ENCODE results near the gene NGFR.

NGFR gene

GRCh38 chr17:49553676-49554335 lies 58.7 kb downstream of the NGFR start:
- DNase-seq (ENCODE audit: low read depth), result no peak
- H3K4me3 ChIP-seq (ENCODE audit: control insufficient read depth, low read depth, low read length), result no peak overlapping the region

DNA sequence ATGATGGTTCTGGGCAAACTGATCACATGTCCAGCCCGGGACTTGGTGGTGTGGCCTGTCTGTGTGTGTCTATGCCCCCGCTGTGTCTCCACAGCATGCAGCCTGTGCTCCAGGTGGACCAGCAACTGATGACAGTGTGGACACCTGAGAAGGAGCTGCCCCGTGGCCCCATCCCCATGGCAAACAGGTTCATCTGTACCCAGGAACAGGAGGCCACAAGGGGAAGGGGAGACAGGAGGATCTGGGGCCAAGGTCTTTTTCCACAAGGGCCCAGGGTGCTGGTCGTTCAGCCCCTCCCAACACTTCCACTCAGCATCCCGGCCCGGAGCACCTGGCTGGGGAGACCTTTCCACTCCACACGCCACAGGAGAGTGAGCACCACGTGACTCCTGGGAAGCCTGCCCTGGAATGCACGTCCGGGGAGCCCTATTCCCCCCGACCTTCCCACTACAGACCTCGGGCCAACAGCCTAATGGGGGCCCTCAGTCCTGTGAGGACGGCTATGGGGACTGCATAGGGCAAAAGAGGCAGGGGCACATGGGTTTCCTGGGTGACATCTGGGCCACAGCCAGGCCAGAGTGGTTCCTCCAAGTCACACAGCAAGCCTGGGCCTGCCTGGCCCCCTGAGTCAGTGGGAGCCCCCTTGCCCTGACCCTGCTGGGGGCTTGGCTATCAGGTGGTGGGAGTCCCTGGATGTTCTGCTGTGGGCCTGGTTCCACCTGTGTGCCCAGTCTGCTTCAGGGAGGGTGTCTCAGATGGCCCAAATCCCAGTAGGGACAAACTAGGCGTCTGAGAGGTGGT lies 59.8 kb downstream of the NGFR start:
- TF ChIP-seq, protein P1, sequence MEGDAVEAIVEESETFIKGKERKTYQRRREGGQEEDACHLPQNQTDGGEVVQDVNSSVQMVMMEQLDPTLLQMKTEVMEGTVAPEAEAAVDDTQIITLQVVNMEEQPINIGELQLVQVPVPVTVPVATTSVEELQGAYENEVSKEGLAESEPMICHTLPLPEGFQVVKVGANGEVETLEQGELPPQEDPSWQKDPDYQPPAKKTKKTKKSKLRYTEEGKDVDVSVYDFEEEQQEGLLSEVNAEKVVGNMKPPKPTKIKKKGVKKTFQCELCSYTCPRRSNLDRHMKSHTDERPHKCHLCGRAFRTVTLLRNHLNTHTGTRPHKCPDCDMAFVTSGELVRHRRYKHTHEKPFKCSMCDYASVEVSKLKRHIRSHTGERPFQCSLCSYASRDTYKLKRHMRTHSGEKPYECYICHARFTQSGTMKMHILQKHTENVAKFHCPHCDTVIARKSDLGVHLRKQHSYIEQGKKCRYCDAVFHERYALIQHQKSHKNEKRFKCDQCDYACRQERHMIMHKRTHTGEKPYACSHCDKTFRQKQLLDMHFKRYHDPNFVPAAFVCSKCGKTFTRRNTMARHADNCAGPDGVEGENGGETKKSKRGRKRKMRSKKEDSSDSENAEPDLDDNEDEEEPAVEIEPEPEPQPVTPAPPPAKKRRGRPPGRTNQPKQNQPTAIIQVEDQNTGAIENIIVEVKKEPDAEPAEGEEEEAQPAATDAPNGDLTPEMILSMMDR (IDR thresholded peaks at IDR 0.05; ENCODE audit: control insufficient read depth, insufficient read depth, low read depth, low read length, missing control alignments), result no peak
- H3K4me3 ChIP-seq (ENCODE audit: control insufficient read depth, low read depth, low read length), result no peak overlapping the region
- DNase-seq (ENCODE audit: low read depth), result no peak

More at GRCh38 chr17:49553676-49554335, 58.7 kb downstream of the NGFR start:
- TF ChIP-seq, protein P1 (IDR thresholded peaks at IDR 0.05; ENCODE audit: control insufficient read depth, insufficient read depth, low read depth, low read length, missing control alignments), result no peak

DNA sequence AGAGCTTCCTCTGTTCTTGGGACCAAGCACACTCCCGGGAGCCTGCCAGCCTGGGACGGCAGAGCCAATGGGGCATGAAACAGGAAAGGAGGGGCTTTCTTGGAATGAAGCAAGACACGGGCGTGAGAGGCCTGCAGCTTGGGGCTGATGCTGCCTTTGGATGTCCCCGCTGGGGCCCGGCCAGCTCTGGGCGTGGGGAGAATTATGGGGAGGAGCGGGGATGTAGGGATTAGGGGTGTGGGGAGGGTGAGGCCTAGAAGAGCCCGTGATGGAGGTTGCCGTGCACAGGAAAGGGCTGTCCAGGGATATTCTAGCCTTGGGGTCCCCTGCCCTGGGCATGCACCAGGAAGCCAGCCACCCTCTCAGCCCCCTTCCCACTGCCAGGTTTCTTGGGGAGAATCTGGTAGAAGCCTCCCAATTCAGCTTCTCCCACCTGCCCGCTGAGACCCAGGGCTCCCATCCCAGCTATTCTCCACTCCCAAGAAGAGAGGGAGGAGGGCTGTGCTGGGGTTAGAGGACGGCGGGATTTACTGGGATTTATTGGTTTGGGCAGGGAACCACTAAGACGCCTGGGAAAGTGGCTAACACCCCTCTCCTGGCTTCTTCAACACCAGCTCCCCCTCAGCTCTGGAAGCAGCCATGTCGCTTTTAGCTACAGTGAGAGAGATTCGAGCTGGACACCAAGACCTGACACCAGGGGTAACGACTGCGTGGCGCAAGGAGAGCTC lies 60.6 kb downstream of the NGFR start:
- TF ChIP-seq, protein P1 (IDR thresholded peaks at IDR 0.05; ENCODE audit: control insufficient read depth, insufficient read depth, low read depth, low read length, missing control alignments), result no peak
- DNase-seq (ENCODE audit: low read depth), result no peak
- H3K4me3 ChIP-seq (ENCODE audit: control insufficient read depth, low read depth, low read length), result no peak overlapping the region

GRCh38 chr17:49556223-49556943 lies 61.3 kb downstream of the NGFR start:
- no peak for DNase-seq (ENCODE audit: low read depth)
- H3K4me3 ChIP-seq (ENCODE audit: control insufficient read depth, low read depth, low read length), result no peak overlapping the region
- TF ChIP-seq, protein P1 (IDR thresholded peaks at IDR 0.05; ENCODE audit: control insufficient read depth, insufficient read depth, low read depth, low read length, missing control alignments), result peak; percentile 99

DNA sequence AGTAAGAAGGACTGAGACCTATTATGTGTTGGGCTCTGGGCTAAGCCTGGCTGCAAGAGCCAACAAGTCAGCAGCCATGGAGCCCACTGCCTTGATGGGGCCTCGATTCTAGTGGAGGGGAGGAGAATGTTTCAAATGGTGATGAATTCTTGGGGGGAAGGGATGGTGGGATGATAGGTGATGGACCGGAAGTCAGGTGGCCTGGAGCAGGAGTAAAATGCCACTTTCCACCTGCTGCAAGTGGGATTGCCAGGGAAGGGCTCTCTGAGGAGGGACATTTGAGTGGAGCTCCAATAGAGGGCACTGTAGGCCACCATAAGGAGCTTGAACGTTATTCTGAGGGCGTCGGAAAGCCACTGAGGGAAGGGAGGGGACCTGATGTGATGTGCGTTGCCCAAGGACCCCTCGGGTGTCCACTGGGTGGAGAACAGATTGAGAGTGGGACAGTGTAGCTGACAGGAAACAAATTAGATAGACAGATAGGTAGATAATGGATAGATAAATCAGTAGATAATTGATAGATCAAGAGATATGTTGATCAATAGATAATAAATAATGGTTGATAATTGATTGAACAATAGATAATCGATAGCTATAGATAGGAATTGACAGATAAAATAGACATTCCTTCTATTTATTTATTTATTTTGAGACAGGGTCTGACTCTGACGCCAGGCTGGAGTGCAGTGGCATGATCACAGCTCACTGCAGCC lies 62.4 kb downstream of the NGFR start:
- TF ChIP-seq, protein P1 (IDR thresholded peaks at IDR 0.05; ENCODE audit: control insufficient read depth, insufficient read depth, low read depth, low read length, missing control alignments), result peak; percentile 73
- DNase-seq (ENCODE audit: low read depth), result no peak
- H3K4me3 ChIP-seq (ENCODE audit: control insufficient read depth, low read depth, low read length), result no peak overlapping the region
